HG03135 (cell line): ENCODE data around the gene ZG16B.

Source experiments
- ATAC-seq: cut with Tn5 transposase; IDR thresholded peaks from one replicate; pipeline ENCODE4 v1.9.1; 2021; ENCODE audit warnings: mild to moderate bottlenecking, moderate library complexity; ENCODE audit not compliant: unreplicated experiment

ZG16B gene

GRCh38 chr16:2822496-2822895 is 7.6 kb upstream of the ZG16B start:
- no peak for ATAC-seq

GRCh38 chr16:2824626-2825025 is 5.5 kb upstream of the ZG16B start:
- no peak for ATAC-seq

GRCh38 chr16:2825049-2825742 is 4.9 kb upstream of the ZG16B start:
- no peak for ATAC-seq

- no peak for ATAC-seq
Measured at GRCh38 chr16:2825906-2826305, 4.2 kb upstream of the ZG16B start.

- no peak for ATAC-seq
Measured at GRCh38 chr16:2826591-2827373, 3.3 kb upstream of the ZG16B start.

- ATAC-seq = no peak
Measured at GRCh38 chr16:2827374-2827791, 2.7 kb upstream of the ZG16B start.

GRCh38 chr16:2827831-2828520 is 2.1 kb upstream of the ZG16B start:
- no peak for ATAC-seq

- no peak for ATAC-seq
Measured at GRCh38 chr16:2828521-2828840, 1.6 kb upstream of the ZG16B start.

- ATAC-seq = no peak
Measured at GRCh38 chr16:2828876-2829430, 1.1 kb upstream of the ZG16B start.

- ATAC-seq = no peak
Measured at GRCh38 chr16:2830355-2830695, 222 bp downstream of the ZG16B start.

GRCh38 chr16:2831203-2831602 is 1.1 kb downstream of the ZG16B start:
- ATAC-seq = no peak

- no peak for ATAC-seq
Measured at GRCh38 chr16:2833776-2834175, 3.7 kb downstream of the ZG16B start.

GRCh38 chr16:2834968-2835367 is 4.9 kb downstream of the ZG16B start:
- no peak for ATAC-seq

- ATAC-seq = no peak
Measured at GRCh38 chr16:2835638-2836493, 5.8 kb downstream of the ZG16B start.

GRCh38 chr16:2836646-2837508 is 6.8 kb downstream of the ZG16B start:
- ATAC-seq = no peak

GRCh38 chr16:2838928-2839327 is 8.8 kb downstream of the ZG16B start:
- ATAC-seq = no peak

GRCh38 chr16:2839650-2840450 is 9.7 kb downstream of the ZG16B start:
- no peak for ATAC-seq

- no peak for ATAC-seq
Measured at GRCh38 chr16:2840914-2841313, 10.8 kb downstream of the ZG16B start.
